ENCODE results near the gene HNRNPLL. TPM values are rescaled to one million over a fixed set of nuclear protein-coding genes. Genes with fewer than 3 reads are reported as not detected.

Gene HNRNPLL
- polyA plus RNA-seq, 1 experiment: 26.6 TPM

DNA sequence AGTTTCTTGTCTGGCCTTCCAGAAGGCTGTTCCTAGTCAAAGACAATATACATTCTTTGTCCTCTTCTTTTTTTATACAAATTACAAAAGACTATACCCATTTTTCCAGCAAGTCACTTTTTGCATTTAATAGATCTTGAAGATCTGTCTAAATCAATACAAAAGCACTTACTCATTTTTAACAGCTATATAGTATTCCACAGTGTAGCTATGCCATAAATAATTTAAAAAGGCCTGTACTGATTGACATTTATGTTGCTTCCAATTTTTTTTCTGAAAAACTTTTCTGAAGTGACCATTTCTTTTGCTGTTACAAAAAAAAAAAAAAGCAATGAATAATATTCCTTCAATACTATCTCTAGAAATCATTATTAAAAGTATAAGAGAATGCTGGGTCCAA is 30.3 kb upstream of the HNRNPLL start:
- TF ChIP-seq, protein P1, sequence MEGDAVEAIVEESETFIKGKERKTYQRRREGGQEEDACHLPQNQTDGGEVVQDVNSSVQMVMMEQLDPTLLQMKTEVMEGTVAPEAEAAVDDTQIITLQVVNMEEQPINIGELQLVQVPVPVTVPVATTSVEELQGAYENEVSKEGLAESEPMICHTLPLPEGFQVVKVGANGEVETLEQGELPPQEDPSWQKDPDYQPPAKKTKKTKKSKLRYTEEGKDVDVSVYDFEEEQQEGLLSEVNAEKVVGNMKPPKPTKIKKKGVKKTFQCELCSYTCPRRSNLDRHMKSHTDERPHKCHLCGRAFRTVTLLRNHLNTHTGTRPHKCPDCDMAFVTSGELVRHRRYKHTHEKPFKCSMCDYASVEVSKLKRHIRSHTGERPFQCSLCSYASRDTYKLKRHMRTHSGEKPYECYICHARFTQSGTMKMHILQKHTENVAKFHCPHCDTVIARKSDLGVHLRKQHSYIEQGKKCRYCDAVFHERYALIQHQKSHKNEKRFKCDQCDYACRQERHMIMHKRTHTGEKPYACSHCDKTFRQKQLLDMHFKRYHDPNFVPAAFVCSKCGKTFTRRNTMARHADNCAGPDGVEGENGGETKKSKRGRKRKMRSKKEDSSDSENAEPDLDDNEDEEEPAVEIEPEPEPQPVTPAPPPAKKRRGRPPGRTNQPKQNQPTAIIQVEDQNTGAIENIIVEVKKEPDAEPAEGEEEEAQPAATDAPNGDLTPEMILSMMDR (IDR thresholded peaks at IDR 0.05; ENCODE audit: insufficient read depth, low read depth, low read length): no peak
- Histone ChIP-seq H3K27me3 (ENCODE audit: control insufficient read depth, insufficient read depth, low read length) (no peaks in the 10 kb centered on the region), H3K4me3 (ENCODE audit: low read depth, low read length) (no peak overlapping the region), H3K36me3 (ENCODE audit: control insufficient read depth, insufficient read depth, low read length) (no peaks in the 10 kb centered on the region)
- no peak for DNase-seq (ENCODE audit: low read depth)
- ChIA-PET CTCF (no interaction called here), POLR2A (no interaction called here)

DNA sequence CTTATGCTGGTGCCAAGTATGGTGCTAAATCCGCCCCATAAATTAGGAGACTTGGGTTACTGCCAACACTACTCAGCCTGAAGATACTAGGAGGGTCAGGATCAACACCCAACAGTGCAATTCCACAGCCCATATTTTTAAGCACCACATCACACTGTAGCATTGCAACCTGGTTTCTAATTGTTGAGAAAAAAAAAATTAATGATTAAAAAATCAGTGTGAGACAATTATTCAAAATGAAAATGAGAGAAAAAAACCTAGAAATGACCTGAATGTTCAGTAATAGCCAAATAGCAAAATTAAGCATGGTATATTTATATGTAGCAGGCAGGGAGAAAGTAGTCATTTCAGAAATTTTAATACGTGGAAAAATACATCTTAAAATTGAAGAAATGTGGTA is 29.2 kb upstream of the HNRNPLL start:
- DNase-seq (ENCODE audit: low read depth): no peak
- H3K4me3 ChIP-seq (ENCODE audit: low read depth, low read length): no peak overlapping the region
- POLR2A ChIA-PET: no interaction called here
- H3K36me3 ChIP-seq (ENCODE audit: control insufficient read depth, insufficient read depth, low read length): no peaks in the 10 kb centered on the region
- no peaks in the 10 kb centered on the region for H3K27me3 ChIP-seq (ENCODE audit: control insufficient read depth, insufficient read depth, low read length)
- TF ChIP-seq, protein P1 (IDR thresholded peaks at IDR 0.05; ENCODE audit: insufficient read depth, low read depth, low read length): no peak
- CTCF ChIA-PET: no interaction called here

DNA sequence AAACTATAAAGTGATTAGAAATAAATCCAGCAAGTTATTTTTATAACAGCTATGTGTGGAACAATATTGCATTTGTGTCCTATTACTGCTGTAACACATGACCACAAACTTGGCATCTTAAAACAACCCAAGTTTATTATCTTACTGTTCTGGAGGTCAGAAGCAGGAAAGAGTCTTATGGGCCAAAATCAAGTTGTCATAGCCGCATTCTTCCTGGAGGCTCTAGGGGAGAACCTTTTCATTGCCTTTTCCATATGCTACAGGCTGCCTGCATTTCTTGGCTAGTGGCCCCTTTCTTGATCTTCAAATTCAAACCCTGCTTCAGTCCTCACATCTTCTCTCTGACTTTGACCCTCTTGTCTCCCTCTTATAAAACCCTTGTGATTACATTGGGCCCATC is 27.0 kb upstream of the HNRNPLL start:
- CTCF ChIA-PET: no interaction called here
- Histone ChIP-seq H3K36me3 (ENCODE audit: control insufficient read depth, insufficient read depth, low read length) (no peaks in the 10 kb centered on the region), H3K4me3 (ENCODE audit: low read depth, low read length) (no peak overlapping the region), H3K27me3 (ENCODE audit: control insufficient read depth, insufficient read depth, low read length) (0 out of 2 replicates have a peak, but pooled peaks cover 1% of the 10 kb centered on the region)
- POLR2A ChIA-PET: no interaction called here
- TF ChIP-seq, protein P1 (IDR thresholded peaks at IDR 0.05; ENCODE audit: insufficient read depth, low read depth, low read length): no peak
- no peak for DNase-seq (ENCODE audit: low read depth)

DNA sequence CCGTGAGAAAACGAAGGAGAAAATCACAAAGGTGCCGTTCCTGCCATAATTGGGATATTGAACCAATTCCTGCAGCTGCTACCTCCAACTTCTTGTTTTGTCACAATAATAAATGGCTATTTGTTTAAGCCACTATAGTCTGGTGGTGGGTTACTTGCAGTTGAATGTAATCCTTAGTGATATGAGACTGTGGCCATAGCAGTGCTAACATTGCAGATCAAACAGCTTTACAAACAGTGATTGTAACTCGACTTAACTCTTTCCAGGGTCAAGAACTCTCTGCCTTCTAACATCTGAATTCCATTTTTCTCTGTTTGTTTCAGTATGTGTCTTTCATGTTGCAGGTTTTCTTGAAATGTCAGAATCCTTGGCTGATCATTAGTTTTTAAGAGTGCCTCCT is 24.7 kb upstream of the HNRNPLL start:
- DNase-seq (ENCODE audit: low read depth): no peak
- POLR2A ChIA-PET: no interaction called here
- TF ChIP-seq, protein P1 (IDR thresholded peaks at IDR 0.05; ENCODE audit: insufficient read depth, low read depth, low read length): no peak
- Histone ChIP-seq H3K4me3 (ENCODE audit: low read depth, low read length) (no peak overlapping the region), H3K27me3 (ENCODE audit: control insufficient read depth, insufficient read depth, low read length) (0 out of 2 replicates have a peak, but pooled peaks cover 1% of the 10 kb centered on the region), H3K36me3 (ENCODE audit: control insufficient read depth, insufficient read depth, low read length) (no peaks in the 10 kb centered on the region)
- CTCF ChIA-PET: interaction anchor here (1.0 to 1.5 kb wide), 3 partner anchors 14 to 251 kb away, joined by 3 to 4 read pairs (median 3); partner anchors contain the start of gene ATL2

DNA sequence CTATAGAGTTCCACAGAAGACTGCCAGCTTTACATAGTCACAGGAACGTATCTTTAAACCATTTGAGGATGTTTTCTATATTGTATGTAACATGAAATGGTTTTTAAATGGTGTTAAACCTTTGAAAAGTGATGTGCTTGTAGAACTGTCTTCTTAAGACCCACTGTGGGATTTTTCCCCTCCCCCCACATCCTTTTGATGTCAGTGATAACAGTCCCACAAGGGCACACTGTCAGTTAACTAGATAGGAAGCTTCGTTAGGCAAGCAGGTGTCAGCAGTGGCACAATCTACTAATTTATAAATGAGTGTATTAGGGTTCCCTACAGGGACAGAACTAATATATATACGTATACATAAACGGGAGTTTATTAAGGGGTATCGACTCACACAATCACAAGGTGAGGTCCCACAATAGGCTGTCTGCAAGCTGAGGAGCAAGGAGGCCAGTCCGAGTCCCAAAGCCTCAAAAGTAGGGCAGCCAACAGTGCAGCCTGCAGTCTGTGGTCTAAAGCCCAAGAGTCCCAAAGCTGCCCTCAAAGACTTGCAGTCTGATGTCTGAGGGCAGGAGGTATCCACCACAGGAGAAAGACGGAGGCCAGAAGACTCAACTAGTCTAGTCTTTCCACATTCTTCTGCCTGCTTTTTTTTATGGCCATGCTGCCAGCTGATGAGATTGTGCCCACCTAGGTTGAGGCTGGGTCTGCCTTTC is 23.8 kb upstream of the HNRNPLL start:
- ChIA-PET POLR2A (no interaction called here), CTCF (interaction anchor here (0.7 to 1.5 kb wide), 4 partner anchors 13 to 250 kb away, joined by 3 to 4 read pairs (median 3); partner anchors contain the start of gene ATL2)
- TF ChIP-seq, protein P1 (IDR thresholded peaks at IDR 0.05; ENCODE audit: insufficient read depth, low read depth, low read length): no peak
- Histone ChIP-seq H3K4me3 (ENCODE audit: low read depth, low read length) (no peak overlapping the region), H3K27me3 (ENCODE audit: control insufficient read depth, insufficient read depth, low read length) (0 out of 2 replicates have a peak, but pooled peaks cover 1% of the 10 kb centered on the region), H3K36me3 (ENCODE audit: control insufficient read depth, insufficient read depth, low read length) (no peaks in the 10 kb centered on the region)
- DNase-seq (ENCODE audit: low read depth): no peak

Measured in BJ (cell line).